Measurements from ENCODE around the gene CCDC171. TPM values are rescaled to one million over a fixed set of nuclear protein-coding genes. Genes with fewer than 3 reads are reported as not detected.

The CCDC171 gene
- total and polyA plus RNA-seq, 11 donors = 0.30 to 3.4 (median 1.1) TPM

- TF ChIP-seq POLR2A (IDR thresholded peaks at IDR 0.05) = no peak
- TF ChIP-seq, protein P1, sequence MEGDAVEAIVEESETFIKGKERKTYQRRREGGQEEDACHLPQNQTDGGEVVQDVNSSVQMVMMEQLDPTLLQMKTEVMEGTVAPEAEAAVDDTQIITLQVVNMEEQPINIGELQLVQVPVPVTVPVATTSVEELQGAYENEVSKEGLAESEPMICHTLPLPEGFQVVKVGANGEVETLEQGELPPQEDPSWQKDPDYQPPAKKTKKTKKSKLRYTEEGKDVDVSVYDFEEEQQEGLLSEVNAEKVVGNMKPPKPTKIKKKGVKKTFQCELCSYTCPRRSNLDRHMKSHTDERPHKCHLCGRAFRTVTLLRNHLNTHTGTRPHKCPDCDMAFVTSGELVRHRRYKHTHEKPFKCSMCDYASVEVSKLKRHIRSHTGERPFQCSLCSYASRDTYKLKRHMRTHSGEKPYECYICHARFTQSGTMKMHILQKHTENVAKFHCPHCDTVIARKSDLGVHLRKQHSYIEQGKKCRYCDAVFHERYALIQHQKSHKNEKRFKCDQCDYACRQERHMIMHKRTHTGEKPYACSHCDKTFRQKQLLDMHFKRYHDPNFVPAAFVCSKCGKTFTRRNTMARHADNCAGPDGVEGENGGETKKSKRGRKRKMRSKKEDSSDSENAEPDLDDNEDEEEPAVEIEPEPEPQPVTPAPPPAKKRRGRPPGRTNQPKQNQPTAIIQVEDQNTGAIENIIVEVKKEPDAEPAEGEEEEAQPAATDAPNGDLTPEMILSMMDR (IDR thresholded peaks at IDR 0.05) = peak; percentile 51 to 82 (median 69)
- ATAC-seq (peak in 1 of 4 donors; percentile 46), DNase-seq (no peak)
- H3K36me3 ChIP-seq = no peaks in the 10 kb centered on the region
- H3K27ac ChIP-seq = no peak overlapping the region
- H3K27me3 ChIP-seq = no peaks in the 10 kb centered on the region
- no peak overlapping the region for H3K4me3 ChIP-seq
- no peaks in the 10 kb centered on the region for H3K9me3 ChIP-seq
- intact Hi-C loops (cut with DNase I) = no loop called here
- no peaks in the 10 kb centered on the region for H3K4me1 ChIP-seq
- 1 to 2% (median 2%) methylated on average over 4 of the region's 4 CpGs for WGBS, 4 donors
Measured at GRCh38 chr9:15837079-15837679, 284.3 kb downstream of the CCDC171 start.

DNA sequence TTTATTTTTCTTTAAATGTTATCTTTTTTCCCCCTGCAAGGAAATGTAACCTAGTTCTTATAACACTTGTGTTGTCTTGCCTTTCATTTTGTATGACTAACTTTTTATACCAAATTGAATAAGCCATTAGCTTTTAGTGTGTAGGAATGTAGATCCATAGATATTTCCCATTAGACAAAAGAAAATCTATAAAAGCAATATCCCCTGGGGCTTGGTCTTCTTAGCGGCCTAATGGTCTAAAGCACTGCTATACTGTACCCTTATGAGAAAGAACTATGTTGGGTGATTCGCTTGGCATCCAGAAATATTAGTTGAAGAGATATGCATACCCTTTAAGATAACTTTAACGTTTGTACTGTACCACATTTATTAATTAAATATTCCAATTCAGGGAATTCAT is 289.2 kb downstream of the CCDC171 start:
- Histone ChIP-seq H3K4me3 (no peak overlapping the region), H3K27me3 (no peaks in the 10 kb centered on the region), H3K27ac (no peak overlapping the region), H3K9me3 (no peaks in the 10 kb centered on the region), H3K36me3 (peaks cover 0 to 4% (median 0%) of the 10 kb centered on the region in 9 donors), H3K4me1 (no peaks in the 10 kb centered on the region)
- DNase-seq (no peak), ATAC-seq (no peak)
- WGBS, 4 donors = 74 to 79% (median 78%) methylated on average over 3 of the region's 3 CpGs
- intact Hi-C loops (cut with DNase I) = no loop called here
- TF ChIP-seq POLR2A (IDR thresholded peaks at IDR 0.05) = no peak
- TF ChIP-seq, protein P1 (IDR thresholded peaks at IDR 0.05) = no peak

- no peak overlapping the region for H3K27ac ChIP-seq
- no peak for DNase-seq
- peaks cover 0 to 4% (median 0%) of the 10 kb centered on the region in 9 donors for H3K36me3 ChIP-seq
- intact Hi-C loops (cut with DNase I) = no loop called here
- no peaks in the 10 kb centered on the region for H3K9me3 ChIP-seq
- no peaks in the 10 kb centered on the region for H3K27me3 ChIP-seq
- H3K4me3 ChIP-seq = no peak overlapping the region
- H3K4me1 ChIP-seq = no peaks in the 10 kb centered on the region
- no peak for TF ChIP-seq POLR2A (IDR thresholded peaks at IDR 0.05)
- TF ChIP-seq, protein P1 (IDR thresholded peaks at IDR 0.05) = no peak
- no peak for ATAC-seq
Measured at GRCh38 chr9:15843316-15843715, 290.5 kb downstream of the CCDC171 start.

GRCh38 chr9:15843931-15844330 is 291.1 kb downstream of the CCDC171 start:
- WGBS, 4 donors = 98 to 100% (median 99%) methylated on average over 2 of the region's 2 CpGs
- ATAC-seq = no peak
- no peaks in the 10 kb centered on the region for H3K9me3 ChIP-seq
- H3K27ac ChIP-seq = no peak overlapping the region
- peaks cover 0 to 4% (median 0%) of the 10 kb centered on the region in 9 donors for H3K36me3 ChIP-seq
- H3K4me1 ChIP-seq = no peaks in the 10 kb centered on the region
- intact Hi-C loops (cut with DNase I) = no loop called here
- no peak for DNase-seq
- no peak overlapping the region for H3K4me3 ChIP-seq
- no peaks in the 10 kb centered on the region for H3K27me3 ChIP-seq
- TF ChIP-seq, protein P1 (IDR thresholded peaks at IDR 0.05) = no peak
- TF ChIP-seq POLR2A (IDR thresholded peaks at IDR 0.05) = no peak
